ENCODE measurements around the gene TAPBPL.
"Not testable (repeated sequence)": the region's sequence is repeated elsewhere in the genome, so short reads cannot be mapped to it uniquely, and the experiment has no call there.

TAPBPL gene, protein sequence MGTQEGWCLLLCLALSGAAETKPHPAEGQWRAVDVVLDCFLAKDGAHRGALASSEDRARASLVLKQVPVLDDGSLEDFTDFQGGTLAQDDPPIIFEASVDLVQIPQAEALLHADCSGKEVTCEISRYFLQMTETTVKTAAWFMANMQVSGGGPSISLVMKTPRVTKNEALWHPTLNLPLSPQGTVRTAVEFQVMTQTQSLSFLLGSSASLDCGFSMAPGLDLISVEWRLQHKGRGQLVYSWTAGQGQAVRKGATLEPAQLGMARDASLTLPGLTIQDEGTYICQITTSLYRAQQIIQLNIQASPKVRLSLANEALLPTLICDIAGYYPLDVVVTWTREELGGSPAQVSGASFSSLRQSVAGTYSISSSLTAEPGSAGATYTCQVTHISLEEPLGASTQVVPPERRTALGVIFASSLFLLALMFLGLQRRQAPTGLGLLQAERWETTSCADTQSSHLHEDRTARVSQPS

DNA sequence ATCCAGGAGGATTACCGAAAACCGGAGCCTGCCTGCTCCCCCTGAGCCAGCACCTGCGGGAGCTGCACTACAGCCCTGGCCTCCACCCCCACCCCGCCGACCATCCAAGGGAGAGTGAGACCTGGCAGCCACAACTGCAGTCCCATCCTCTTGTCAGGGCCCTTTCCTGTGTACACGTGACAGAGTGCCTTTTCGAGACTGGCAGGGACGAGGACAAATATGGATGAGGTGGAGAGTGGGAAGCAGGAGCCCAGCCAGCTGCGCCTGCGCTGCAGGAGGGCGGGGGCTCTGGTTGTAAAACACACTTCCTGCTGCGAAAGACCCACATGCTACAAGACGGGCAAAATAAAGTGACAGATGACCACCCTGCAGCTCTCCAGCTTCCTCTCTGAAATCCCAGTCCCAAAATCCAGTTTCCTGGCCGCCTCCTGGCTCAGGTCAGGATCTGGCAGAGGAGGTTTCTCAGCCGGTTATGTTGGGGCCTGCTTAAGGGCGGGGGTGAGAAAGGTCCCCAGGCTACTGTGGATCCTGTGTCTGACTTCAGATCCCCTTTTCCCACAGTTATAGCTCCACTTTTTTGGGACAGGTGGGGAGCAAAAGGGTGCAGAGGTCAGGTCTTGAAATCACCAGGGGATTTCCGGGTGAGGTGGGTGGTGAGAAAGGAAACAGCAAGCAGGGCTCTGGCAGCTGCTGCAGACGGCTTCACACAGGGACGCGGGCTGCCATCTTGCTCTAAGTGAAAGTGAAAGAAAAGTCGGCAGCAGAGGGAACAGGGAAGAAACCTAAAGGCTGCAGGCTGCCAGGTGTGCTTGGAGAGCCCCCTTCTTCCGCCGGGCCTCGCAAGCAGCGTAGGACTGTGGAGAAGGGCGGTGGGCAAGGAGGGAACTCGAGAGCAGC lies at the start of gene TAPBPL:
TSS of gene TAPBPL (plus strand) at position 695 of the 897 bp plus-strand sequence. CDS start 207 bp downstream, outside the sequence.
- peak; percentile 78 to 98 (median 88) for DNase-seq
- intact Hi-C loops (cut with DNase I), result loop anchor here (1.0 to 10.0 kb wide), 2 partner anchors 20 to 117 kb away; no protein-coding TSS in a partner anchor

DNA sequence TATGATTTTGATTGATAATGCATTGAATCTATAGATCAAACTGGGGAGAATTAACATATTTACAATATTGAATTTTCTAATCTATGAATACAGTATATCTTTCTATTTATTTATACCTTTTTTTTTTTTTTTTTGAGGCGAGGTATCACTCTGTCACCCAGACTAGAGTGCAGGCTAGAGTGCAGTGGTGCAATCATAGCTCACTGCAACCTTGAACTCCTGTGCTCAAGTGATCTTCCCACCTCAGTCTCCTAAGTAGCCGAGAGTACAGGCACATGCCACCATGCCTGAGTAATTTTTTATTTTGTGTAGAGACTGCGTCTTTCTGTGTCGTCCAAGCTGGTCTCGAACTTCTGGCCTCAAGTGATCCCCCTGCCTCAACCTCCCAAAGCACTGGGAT lies 47.5 kb upstream of the TAPBPL start:
- intact Hi-C loops (cut with DNase I), result no loop called here
- DNase-seq, result peak in 1 of 10 donors; percentile 4

DNA sequence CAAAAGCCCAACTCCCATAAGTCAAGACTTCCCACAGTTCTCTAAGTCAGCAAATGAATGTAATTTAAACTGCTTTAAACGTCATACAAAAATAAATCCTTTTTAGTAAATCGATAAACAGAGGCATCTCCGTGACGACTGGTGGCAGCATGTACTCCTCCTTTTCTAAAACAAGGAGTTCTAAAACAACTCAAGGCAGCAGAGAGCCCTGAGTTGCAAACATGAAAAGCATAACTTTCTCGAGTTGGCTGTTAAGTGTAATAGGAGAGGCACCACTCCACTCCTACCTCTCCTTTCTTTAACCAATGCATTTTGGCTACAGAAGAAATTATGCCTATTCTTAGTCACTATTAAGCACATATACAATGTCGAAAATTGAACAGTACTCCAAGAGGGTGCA lies 45.9 kb upstream of the TAPBPL start:
- DNase-seq, result no peak
- intact Hi-C loops (cut with DNase I), result no loop called here

DNA sequence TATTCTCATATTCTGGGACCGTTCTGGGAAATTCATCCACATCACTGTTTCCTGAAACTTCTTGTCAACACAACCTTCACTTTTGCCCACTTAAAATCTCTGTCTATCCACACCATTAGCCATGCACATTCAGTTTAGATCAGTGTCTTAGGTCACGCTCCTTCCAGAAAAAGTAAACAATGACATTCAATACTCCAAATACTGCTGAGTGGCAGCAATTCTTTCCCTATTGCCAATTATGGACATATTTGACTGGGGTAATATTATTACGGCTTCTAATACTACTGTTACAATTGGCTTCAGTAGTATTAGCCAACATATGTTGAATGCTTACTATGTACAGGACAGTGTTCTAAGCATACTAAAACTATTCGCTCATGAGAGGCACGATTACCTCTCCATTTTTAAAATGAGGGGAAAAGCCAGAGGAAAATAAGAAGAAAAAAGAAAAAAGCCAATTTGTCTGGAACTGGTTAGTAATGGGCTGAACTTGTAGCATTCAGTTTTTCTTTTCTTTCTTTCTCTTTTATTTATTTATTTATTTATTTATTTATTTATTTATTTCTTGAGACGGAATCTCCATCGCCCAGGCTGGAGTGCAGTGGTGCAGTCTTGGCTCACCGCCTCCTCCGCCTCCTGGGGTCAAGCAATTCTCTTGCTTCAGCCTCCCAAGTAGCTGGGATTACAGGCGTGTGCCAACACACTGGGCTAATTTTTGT lies 44.4 kb upstream of the TAPBPL start:
- intact Hi-C loops (cut with DNase I), result no loop called here
- peak in 1 of 10 donors; percentile 22 for DNase-seq

DNA sequence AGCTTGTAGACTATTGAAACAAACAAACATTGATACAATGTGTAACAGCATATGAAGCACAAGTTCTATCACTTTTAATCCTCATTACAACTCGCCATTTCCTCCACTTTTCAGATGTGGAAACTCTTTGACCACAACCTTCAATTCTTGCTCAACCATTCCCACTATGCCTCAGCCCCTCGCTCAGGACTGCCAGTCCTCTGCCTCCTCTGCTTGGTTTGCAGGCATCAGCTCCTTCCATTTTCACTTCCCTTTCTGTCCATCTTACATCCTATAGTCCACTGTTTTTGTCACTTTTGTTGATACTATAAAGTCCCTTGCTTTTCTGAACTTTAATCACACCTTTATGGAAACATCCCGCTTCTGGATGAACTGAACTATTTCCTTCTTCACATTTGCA lies 35.2 kb upstream of the TAPBPL start:
- DNase-seq, result peak in 1 of 10 donors; percentile 5

DNA sequence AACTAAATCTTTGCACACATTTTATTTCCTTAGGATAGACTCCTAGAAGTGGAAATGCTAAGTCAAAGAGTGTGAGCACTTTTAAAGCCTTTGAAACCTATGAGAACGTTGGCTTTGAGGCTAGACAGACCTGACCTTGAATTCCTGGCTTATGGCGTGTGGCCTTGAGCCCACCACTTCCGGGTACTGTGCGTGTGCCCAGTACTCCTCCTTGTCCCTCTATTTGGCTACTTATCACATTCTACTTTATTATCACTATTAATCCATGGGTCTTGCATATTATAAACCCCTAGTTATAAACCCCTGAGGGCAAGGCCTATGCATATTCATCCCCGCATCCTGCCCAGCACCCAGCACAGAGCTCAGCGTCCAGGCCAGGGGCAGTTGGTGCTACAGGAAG lies 33.0 kb upstream of the TAPBPL start:
- peak in 1 of 10 donors; percentile 28 for DNase-seq
- intact Hi-C loops (cut with DNase I), result no loop called here

More for the DNA sequence above, 35.2 kb upstream of the TAPBPL start:
- intact Hi-C loops (cut with DNase I), result no loop called here

DNA sequence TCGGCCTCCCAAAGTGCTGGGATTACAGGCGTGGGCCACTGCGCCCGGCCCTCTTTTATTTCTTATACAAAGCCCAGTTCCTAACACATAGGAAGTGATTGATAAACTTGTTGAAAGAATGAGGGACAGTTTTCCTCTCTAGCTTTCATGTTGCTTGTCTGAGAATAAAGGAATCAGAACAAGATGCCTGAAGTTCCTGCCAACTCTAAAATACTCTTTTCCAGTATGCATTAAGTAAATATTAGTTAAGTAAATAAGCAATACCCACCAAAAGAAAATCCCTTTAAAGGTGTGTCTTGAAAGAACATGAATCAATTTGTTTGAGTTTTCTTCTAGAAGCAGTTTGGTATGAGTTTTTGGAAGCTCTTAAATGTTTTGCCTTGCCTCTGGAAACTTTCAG lies 31.5 kb upstream of the TAPBPL start:
- no peak for DNase-seq
- intact Hi-C loops (cut with DNase I), result no loop called here

DNA sequence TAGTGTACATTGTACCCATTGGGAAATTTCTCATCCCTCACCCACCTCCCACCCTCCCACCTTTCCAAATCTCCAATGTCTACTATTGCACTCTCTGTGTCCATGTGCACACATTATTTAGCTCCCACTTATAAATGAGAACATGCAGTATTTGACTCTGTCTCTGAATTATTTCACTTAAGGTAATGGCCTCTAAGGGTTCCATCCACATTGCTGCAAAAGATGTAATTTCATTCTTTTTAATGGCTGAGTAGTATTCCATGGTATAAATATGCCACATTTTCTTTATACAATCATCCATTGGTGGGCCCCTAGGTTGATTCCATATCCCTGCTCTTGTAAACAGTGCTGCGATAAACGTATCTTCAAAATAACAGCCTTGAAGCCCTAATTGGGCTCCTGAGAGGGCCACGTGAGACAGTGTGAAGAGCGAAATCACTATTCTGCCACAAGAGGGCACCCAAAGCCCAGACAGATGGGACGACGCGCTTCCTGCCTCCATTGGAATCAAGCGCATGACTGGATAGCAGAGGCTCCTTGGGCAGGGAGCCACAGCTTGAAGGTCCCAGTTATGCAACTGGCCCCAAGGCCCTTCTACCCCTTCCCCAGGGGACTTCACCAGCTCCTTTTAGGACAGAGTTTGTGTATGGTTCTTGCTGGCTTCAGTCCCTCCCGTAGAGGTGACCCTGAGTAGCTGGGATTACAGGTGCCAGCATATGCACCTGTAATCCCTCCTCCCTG lies 28.4 kb upstream of the TAPBPL start:
- intact Hi-C loops (cut with DNase I), result loop anchor here (1.0 to 2.0 kb wide), 2 partner anchors 42 to 115 kb away; no protein-coding TSS in a partner anchor
- DNase-seq, result peak; percentile 30 to 95 (median 70)

DNA sequence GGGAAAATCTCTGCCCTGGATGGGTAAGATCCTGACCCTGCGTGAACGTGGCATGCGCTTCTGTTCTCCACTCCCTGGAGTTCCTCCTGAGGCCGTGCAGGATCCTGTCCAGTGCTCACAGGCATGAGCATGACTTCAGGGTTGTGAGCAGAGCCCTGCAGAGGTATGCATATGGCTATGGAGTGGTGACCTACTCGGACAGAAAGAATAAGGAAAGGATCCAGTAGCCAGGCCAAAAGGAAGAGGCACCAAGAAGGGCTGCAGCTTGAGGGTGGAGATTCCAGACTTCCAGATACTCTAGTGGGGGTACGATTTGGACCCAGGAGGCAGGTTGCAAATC lies 27.9 kb upstream of the TAPBPL start:
- peak in 1 of 10 donors; percentile 76 for DNase-seq
- intact Hi-C loops (cut with DNase I), result no loop called here

DNA sequence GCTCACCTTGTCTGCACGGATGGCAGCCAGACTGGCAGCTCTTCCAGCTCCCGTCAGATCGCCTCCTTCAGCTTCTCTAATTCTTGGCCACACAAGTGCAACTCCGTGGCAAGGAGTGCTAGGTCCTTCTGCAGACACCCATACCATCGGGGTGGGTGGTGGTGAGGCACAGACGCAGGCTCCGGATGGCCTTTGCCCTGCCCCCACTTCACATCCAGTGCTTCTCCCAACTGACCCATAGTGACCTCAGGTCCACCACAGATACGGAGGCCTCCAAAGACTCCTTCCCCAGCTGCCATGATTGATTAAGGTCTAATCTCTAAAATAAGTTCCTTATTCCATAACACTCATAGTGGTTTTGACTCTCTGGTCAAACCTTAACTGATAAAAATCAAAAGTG lies 27.0 kb upstream of the TAPBPL start:
- DNase-seq, result peak in 1 of 10 donors; percentile 26
- intact Hi-C loops (cut with DNase I), result no loop called here

DNA sequence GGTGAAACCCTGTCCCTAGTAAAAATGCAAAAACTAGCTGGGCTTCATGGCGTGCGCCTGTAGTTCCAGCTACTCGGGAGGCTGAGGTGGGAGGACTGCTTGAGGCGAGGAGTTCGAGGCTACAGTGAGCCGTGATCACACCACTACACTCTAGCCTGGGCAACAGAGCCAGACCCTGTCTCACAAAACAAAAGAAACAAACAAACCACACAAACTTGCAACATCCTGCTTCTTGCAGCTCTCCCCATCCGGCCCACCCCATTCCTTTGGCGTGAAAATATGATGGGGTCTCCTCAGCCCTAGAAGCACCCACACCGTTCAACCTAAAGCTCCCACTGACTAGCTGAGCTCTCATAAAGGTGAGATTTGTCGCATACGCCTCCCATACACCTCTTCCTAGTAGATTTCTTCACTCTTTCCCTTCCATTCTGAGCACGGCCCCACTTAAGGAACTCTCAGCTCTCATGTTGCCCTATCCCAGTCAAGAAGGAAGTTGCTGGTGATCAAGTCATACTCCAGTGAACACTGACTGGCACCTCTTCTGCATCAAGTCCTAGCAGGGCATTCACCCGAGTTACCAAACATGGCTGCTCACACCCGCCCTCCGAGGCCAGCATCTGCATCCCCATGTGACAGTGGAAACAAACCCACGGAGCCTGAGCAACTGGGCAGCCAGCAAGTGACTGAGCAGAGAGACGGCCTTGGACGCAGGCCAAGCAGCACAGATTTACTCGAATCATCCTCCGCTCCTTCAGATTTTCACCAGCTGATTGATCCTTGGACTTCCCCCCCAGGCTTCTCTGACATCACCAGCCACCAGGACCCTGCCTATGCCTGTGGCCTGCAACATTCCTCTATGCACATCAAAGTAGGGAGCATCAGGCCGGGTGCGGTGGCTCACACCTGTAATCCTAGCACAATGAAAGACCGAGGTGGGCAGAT lies 26.0 kb upstream of the TAPBPL start:
- intact Hi-C loops (cut with DNase I), result no loop called here
- peak in 4 of 10 donors; percentile 34 to 92 (median 40) for DNase-seq

DNA sequence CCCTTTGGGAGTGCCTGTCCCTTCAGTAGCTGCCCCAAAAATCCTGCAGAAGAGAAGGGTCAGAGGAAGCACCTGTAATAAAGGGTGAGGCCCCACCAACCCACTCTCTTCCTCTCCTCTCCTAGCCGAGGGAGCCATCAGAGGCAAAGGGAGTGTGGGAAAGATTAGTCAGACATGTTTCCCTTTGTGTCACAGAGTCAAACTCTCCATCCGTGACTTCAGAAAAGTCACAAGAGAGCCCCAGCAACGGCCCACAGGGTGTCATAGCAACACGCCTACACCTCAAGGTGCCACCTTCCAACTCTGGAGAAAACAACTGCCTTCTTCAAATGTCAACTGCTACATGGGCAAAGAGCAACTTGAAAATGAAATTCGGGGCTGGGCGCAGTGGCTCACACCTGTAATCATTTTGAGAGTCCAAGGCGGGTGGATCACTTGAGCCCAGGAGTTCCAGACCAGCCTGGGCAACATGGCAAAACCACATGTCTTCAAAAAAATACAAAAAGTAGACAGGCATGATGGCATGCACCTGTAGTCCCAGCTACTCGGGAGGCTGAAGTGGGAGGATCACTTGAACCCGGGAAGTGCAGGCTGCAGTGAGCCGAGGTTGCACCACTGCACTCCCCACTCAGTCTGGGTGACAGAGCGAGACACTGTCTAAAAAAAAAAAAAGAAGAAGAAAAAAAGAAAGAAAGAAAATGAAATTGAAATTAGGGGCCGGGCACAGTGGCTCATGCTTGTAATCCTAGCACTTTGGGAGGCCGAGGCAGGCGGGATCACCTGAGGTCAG lies 24.8 kb upstream of the TAPBPL start:
- intact Hi-C loops (cut with DNase I), result no loop called here

DNA sequence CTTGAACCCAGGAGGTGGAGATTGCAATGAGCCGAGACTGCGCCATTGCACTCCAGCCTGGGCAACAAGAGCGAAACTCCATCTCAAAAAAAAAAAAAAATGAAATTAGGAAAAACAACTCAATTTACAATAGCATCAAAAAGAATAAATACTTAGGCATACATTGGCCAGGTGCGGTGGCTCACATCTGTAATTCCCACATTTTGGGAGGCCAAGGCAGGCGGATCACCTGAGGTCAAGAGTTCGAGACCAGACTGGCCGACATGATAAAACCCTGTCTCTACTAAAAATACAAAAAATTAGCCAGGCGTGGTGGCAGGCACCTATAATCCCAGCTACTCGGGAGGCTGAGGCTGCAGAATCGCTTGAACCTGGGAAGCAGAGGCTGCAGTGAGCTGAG lies 24.0 kb upstream of the TAPBPL start:
- peak in 1 of 10 donors; percentile 6 for DNase-seq
- intact Hi-C loops (cut with DNase I), result not testable (repeated sequence)

More for the DNA sequence above, 24.8 kb upstream of the TAPBPL start:
- DNase-seq, result peak in 1 of 10 donors; percentile 85

DNA sequence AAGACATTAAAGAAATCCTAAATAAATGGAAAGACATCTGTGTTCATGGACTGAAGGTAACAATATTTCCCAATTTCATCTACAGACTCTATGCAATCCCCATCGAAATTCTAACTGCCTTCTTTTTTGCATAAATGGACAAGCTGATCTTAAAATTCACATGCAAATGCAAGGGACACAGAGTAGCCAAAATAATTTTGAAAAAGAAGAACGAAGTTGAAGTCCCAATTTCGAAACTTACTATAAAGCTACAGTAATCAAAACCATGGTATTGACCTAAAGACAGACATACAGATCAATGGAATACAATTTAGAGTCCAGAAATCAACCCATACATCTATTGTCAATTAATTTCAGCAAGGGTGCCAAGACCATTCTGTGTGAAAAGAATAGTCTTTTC lies 23.5 kb upstream of the TAPBPL start:
- intact Hi-C loops (cut with DNase I), result no loop called here
- DNase-seq, result no peak

DNA sequence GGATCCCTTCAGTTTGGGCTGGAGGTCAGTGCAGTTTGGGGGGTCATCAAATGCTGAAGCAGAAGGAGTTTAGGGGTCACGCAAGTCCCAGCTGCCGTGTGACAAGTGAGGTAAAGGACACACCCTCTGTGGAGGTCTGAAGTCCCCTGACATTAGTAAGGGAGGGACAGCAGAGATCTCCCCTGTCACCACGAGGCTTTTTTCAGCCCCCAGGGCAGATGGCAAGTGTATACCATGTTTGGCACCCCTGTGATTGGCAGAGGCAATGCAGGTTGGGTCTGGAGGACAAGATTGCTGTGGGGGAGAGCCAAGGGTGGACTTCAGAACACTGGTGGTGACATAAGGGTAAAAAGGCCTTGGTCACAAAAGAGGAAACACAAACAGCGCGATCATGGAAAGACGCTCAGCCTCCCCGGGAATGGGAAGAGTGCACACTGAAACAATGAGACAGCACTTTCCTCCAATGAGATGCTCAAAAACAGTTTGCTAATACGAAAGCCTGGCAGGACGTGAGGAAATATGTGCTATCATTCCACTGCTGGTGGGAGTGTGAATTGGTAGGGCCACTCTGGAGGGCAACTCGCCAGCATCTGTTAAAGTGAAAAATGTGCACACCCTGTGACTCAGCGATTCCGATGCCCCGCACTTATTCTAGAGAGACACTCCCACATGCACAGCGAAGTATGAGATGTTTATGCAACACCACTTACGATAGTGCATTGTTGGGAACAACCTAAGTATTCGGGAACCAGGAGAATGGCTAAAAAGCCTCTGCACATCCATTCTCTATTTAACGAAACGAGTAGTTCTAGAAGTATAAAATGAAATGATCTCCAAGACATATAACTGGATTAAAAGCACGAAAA lies 21.5 kb upstream of the TAPBPL start:
- intact Hi-C loops (cut with DNase I), result no loop called here
- DNase-seq, result peak in 8 of 10 donors; percentile 27 to 85 (median 44)

DNA sequence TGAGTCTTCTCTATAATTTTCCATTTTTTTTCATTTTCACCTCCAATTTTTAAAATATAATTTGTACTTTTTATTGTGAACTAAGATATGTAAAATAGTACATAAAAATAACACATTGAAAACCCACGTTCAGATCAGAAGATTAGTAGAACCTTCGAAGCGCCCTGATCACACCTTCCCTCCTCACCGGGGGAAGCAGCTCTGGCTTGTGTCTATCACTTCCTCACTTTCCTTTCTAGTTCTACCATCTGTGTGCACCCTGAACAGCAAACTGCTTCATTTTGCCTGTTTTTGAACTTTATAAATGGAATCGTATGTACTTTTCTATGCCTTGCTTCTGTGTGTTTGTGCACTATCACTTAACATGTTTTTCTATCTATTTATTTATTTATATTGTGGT lies 18.9 kb upstream of the TAPBPL start:
- intact Hi-C loops (cut with DNase I), result no loop called here
- peak in 1 of 10 donors; percentile 3 for DNase-seq
